OCI-LY3 (cell line): ENCODE data around the gene CABP5.

ENCODE experiments used
- H2AFZ ChIP-seq: fragments of 200-600, 300-600 bp; shearing (Covaris generic); 2 replicates; pipeline ENCODE4 v1.6.0; 2014; ENCODE audit warnings: antibody characterized with exemption, low read depth, low read length
- H3K27ac ChIP-seq: fragments of 200-600, 300-600 bp; sonication (generic); 2 replicates; pipeline ENCODE4 v1.5.1; 2014; ENCODE audit warnings: mild to moderate bottlenecking, low read length, moderate library complexity, mixed read lengths
- H3K27me3 ChIP-seq: fragments of 200-600, 300-600 bp; sonication (generic); 2 replicates; pipeline ENCODE4 v1.6.1; 2014; ENCODE audit warnings: low read depth, low read length, mixed read lengths
- H3K36me3 ChIP-seq: fragments of 200-600, 300-600 bp; sonication (generic); replicated peaks from 2 replicates; pipeline ENCODE3; 2014; ENCODE audit warnings: low read depth, low read length, mixed read lengths
- H3K4me1 ChIP-seq: fragments of 300-600, 200-600 bp; sonication (generic); 2 replicates; pipeline ENCODE4 v1.6.1; 2014; ENCODE audit warnings: low read length, mixed read lengths
- H3K4me2 ChIP-seq: fragments of 200-600, 300-600 bp; sonication (generic); 2 replicates; pipeline ENCODE4 v1.6.1; 2014; ENCODE audit warnings: low read length, mixed read lengths
- H3K4me3 ChIP-seq: fragments of 300-600, 200-600 bp; sonication (generic); 2 replicates; pipeline ENCODE4 v1.5.1; 2014; ENCODE audit warnings: antibody characterized with exemption, mild to moderate bottlenecking, low read length, moderate library complexity
- H3K79me2 ChIP-seq: fragments of 300-600, 200-600 bp; shearing (Covaris generic); 2 replicates; pipeline ENCODE4 v1.6.1; 2014; ENCODE audit warnings: mild to moderate bottlenecking, low read length, mixed read lengths
- H3K9ac ChIP-seq: fragments of 300-600, 200-600 bp; shearing (Covaris generic); 2 replicates; pipeline ENCODE4 v1.6.0; 2014; ENCODE audit warnings: mild to moderate bottlenecking, low read length, moderate library complexity
- H3K9me3 ChIP-seq: fragments of 200-600, 300-600 bp; shearing (Covaris generic); 2 replicates; pipeline ENCODE4 v1.6.1; 2014; ENCODE audit warnings: low read length, mixed read lengths; ENCODE audit not compliant: insufficient read depth
- H4K20me1 ChIP-seq: fragments of 200-600, 300-600 bp; sonication (generic); 2 replicates; pipeline ENCODE4 v1.6.1; 2016; ENCODE audit warnings: low read length, mixed read lengths; ENCODE audit not compliant: insufficient read depth
- CTCF ChIP-seq: fragments of 200-600, 300-600 bp; sonication (generic); IDR thresholded peaks from 2 replicates; pipeline ENCODE4 v1.5.1; 2014; ENCODE audit warnings: antibody characterized with exemption, low read length, low read depth
- EZH2phosphoT487 ChIP-seq: fragments of 200-600 bp; shearing (Covaris generic); IDR thresholded peaks from 2 replicates; pipeline ENCODE4 v1.6.1; 2018; ENCODE audit warnings: antibody characterized with exemption, mixed run types, low read depth

Gene CABP5

GRCh38 chr19:48025480-48025879 is 18.4 kb downstream of the CABP5 start:
- no peak overlapping the region for H3K27ac ChIP-seq
- H3K4me3 ChIP-seq, result no peak overlapping the region
- no peaks in the 10 kb centered on the region for H3K36me3 ChIP-seq
- no peaks in the 10 kb centered on the region for H4K20me1 ChIP-seq
- H2AFZ ChIP-seq, result no peak overlapping the region
- H3K9me3 ChIP-seq, result no peaks in the 10 kb centered on the region
- H3K79me2 ChIP-seq, result no peaks in the 10 kb centered on the region
- no peak overlapping the region for H3K9ac ChIP-seq
- no peaks in the 10 kb centered on the region for H3K4me1 ChIP-seq
- H3K4me2 ChIP-seq, result no peak overlapping the region
- H3K27me3 ChIP-seq, result peaks cover 31% of the 10 kb centered on the region
- TF ChIP-seq CTCF (no peak), EZH2phosphoT487 (no peak)

GRCh38 chr19:48023518-48023917 is 20.4 kb downstream of the CABP5 start:
- no peak overlapping the region for H3K4me3 ChIP-seq
- no peak overlapping the region for H2AFZ ChIP-seq
- H3K27me3 ChIP-seq, result peaks cover 44% of the 10 kb centered on the region
- no peak overlapping the region for H3K4me2 ChIP-seq
- H4K20me1 ChIP-seq, result no peaks in the 10 kb centered on the region
- TF ChIP-seq EZH2phosphoT487 (no peak), CTCF (no peak)
- no peaks in the 10 kb centered on the region for H3K79me2 ChIP-seq
- no peaks in the 10 kb centered on the region for H3K4me1 ChIP-seq
- H3K27ac ChIP-seq, result no peak overlapping the region
- H3K9me3 ChIP-seq, result no peaks in the 10 kb centered on the region
- H3K9ac ChIP-seq, result no peak overlapping the region
- H3K36me3 ChIP-seq, result no peaks in the 10 kb centered on the region

GRCh38 chr19:48023011-48023410 is 20.9 kb downstream of the CABP5 start:
- Histone ChIP-seq H3K27ac (no peak overlapping the region), H4K20me1 (no peaks in the 10 kb centered on the region), H3K9me3 (no peaks in the 10 kb centered on the region), H3K9ac (no peak overlapping the region), H3K79me2 (no peaks in the 10 kb centered on the region), H3K36me3 (no peaks in the 10 kb centered on the region), H3K27me3 (peaks cover 48% of the 10 kb centered on the region), H2AFZ (no peak overlapping the region), H3K4me3 (no peak overlapping the region), H3K4me2 (no peak overlapping the region), H3K4me1 (no peaks in the 10 kb centered on the region)
- TF ChIP-seq CTCF (no peak), EZH2phosphoT487 (no peak)

GRCh38 chr19:48020686-48021085 is 23.2 kb downstream of the CABP5 start:
- H3K4me2 ChIP-seq, result no peak overlapping the region
- no peaks in the 10 kb centered on the region for H3K4me1 ChIP-seq
- TF ChIP-seq CTCF, result no peak
- H3K9ac ChIP-seq, result no peak overlapping the region
- no peaks in the 10 kb centered on the region for H3K36me3 ChIP-seq
- no peaks in the 10 kb centered on the region for H4K20me1 ChIP-seq
- H3K27me3 ChIP-seq, result peaks cover 46% of the 10 kb centered on the region
- no peaks in the 10 kb centered on the region for H3K9me3 ChIP-seq
- H3K27ac ChIP-seq, result no peak overlapping the region
- H3K4me3 ChIP-seq, result no peak overlapping the region
- no peak overlapping the region for H2AFZ ChIP-seq
- no peaks in the 10 kb centered on the region for H3K79me2 ChIP-seq
